BJ (cell line): Measurements from ENCODE around the gene MCM7. TPM values are rescaled to one million over a fixed set of nuclear protein-coding genes. Genes with fewer than 3 reads are reported as not detected.

Experiments used
- CTCF ChIA-PET: fragments of 350-600 bp; formaldehyde crosslinking; extraction: SDS; loops from one replicate; lab custom pipeline; 2021; ENCODE audit warnings: antibody characterized with exemption, inconsistent platforms; lab: Yijun Ruan, JAX
- POLR2A ChIA-PET: fragments of 300-600 bp; sonication (Branson Sonifier 250); formaldehyde crosslinking; extraction: SDS; loops from one replicate; lab custom pipeline; 2021; ENCODE audit warnings: antibody characterized with exemption; lab: Charles Lee
- DNase-seq: peaks from one replicate; pipeline ENCODE4 v3.0.0-alpha.2; 2011; ENCODE audit warnings: low read depth
- H3K27me3 ChIP-seq: 2 replicates; pipeline ENCODE4 v1.6.0; 2011; ENCODE audit warnings: low read length; ENCODE audit not compliant: control insufficient read depth, insufficient read depth
- H3K36me3 ChIP-seq: 2 replicates; pipeline ENCODE4 v1.5.1; 2011; ENCODE audit warnings: low read length; ENCODE audit not compliant: control insufficient read depth, insufficient read depth
- H3K4me3 ChIP-seq: 2 replicates; pipeline ENCODE4 v1.5.1; 2011; ENCODE audit warnings: low read depth, mild to moderate bottlenecking, control low read depth, low read length
- CTCF ChIP-seq: IDR thresholded peaks from 2 replicates; pipeline ENCODE4 v1.5.1; 2011; ENCODE audit warnings: low read depth, mild to moderate bottlenecking, control low read depth, inconsistent platforms, low read length, moderate library complexity; ENCODE audit not compliant: insufficient read depth
- polyA plus RNA-seq: library from polyadenylated mRNA; depleted of rRNA; stranded (reverse); fragments of >200 nt; gene quantifications from 2 replicates; pipeline ENCODE4 v1.2.3, GENCODE V29; 2011

MCM7 gene
- polyA plus RNA-seq, 1 experiment: 89.0 TPM

GRCh38 chr7:100107125-100107737, 6.0 kb upstream of the MCM7 start:
- Histone ChIP-seq H3K36me3 (peaks cover 33% of the 10 kb centered on the region), H3K27me3 (no peaks in the 10 kb centered on the region), H3K4me3 (no peak overlapping the region)
- no peak for DNase-seq
- ChIA-PET POLR2A (no interaction called here), CTCF (no interaction called here)
- TF ChIP-seq CTCF: no peak

DNA sequence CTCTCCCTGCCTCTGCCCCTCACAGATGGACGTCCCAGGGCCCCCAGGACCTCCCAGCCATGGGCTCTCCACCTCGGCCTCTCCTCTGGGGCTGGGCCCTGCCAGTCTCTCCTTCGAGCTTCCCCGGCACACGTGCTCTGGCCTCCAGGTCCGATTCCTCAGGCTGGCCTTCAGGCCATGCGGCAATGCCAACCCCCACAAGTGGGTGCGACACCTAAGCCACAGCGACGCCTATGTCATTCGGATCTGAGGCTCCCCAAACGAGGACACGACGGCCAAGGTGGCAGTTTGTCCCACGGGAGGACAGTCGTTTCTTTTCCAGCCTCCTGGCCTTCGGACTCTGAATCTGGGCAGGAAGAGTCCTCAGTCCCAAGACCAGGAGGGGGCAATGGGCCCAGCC, 5.4 kb upstream of the MCM7 start:
- Histone ChIP-seq H3K4me3 (no peak overlapping the region), H3K27me3 (no peaks in the 10 kb centered on the region), H3K36me3 (peaks cover 29% of the 10 kb centered on the region)
- CTCF ChIA-PET: no interaction called here
- DNase-seq: no peak
- POLR2A ChIA-PET: no interaction called here
- TF ChIP-seq CTCF: no peak

DNA sequence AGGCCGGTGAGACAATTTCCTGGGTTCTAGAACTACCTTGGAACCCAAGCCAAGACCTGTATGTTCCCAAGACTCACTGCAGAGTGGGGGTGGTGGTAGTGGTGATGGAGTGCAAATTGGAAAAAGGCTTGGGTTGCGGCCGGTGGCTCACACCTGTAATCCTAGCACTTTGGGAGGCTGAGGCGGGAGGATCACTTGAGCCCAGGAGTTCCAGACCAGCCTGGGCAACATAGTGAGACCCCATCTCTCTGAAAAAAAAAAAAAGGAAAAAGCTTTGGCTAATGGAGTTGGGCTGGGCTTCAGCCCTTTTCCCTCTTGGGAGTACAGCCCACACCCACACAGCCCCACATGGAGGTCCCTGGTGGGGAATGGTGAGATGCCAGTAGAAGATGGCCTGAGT, 4.3 kb upstream of the MCM7 start:
- Histone ChIP-seq H3K4me3 (no peak overlapping the region), H3K36me3 (peaks cover 25% of the 10 kb centered on the region), H3K27me3 (no peaks in the 10 kb centered on the region)
- no peak for TF ChIP-seq CTCF
- ChIA-PET POLR2A (no interaction called here), CTCF (no interaction called here)
- DNase-seq: no peak

DNA sequence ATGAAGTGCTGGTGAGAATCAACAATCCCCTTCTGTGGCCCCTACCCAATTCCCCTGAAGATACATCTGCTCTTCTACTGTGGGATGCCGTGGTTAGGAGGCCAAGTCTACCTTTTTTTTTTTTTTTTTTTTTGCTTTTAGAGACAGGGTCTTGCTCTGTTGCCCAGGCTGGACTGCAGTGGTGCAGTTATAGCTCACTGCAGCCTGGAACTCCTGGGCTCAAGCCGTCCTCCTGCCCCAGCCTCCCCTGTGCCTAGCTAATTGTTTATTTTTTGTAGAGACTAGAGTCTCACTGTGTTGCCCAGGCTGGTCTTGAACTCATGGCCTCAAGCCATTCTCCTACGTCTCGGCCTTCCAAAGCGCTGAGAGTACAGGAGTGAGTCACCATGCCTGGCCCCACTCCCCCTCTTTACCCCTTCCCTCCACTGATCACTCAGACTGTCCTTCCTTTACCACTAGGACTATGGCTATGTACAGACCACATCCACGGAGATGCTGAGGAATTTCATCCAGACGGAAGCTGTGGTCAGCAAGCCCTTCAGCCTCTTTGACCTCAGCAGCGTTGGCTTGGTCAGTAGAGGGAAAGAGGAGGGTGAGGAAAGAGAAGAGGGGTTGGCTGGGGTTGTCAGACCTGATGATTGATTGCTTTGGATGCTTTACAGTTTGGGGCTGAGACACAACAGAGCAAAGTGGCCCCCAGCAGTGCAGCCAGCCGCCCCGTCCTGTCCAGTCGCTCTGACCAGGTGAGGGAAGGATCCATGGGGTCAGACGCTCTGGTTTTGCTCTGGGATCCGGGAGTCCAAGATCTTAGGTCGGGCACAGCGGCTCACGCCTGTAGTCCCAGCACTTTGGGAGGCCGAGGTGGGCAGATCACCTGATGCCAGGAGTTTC, 2.0 kb upstream of the MCM7 start:
- no peak overlapping the region for H3K4me3 ChIP-seq
- CTCF ChIA-PET: interaction anchor here (1.0 to 1.4 kb wide), 2 partner anchors 11 to 15 kb away, joined by 3 to 4 read pairs; partner anchors contain the start of gene COPS6
- POLR2A ChIA-PET: no interaction called here
- H3K27me3 ChIP-seq: no peaks in the 10 kb centered on the region
- H3K36me3 ChIP-seq: peaks cover 29% of the 10 kb centered on the region
- no peak for TF ChIP-seq CTCF
- DNase-seq: peak; percentile 42

DNA sequence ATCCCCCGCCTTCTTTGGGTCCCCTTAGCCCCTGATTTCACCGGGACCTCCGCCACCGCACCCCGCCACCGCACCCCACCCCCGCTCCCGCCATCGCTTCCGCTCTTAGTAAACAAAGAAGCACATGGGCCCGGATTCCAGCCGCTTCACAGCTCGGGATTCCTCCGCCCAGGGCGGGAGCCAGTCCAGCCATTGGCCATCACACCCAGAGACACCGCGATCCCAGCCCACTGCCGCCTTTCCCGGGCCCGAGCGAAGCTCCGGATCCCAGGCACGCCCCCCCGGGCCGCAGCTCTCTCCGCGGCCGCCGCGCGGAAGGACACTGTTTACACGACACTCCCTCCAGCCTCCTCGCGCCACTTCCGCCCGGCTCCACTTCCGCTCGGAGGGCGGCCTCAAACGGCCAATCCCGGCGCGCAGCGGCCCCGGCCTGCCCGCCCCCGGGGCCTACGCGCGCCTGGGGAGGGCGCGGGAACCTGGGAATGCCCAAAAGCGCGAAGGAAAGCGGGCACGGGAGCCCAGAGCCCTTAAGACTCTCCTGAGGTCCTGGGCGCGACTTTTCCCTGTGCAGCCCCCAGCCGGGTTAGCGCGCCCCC, 679 bp downstream of the MCM7 start:
- Histone ChIP-seq H3K27me3 (no peaks in the 10 kb centered on the region), H3K4me3 (peak overlapping the region; percentile 61), H3K36me3 (peaks cover 31% of the 10 kb centered on the region)
- POLR2A ChIA-PET: interaction anchor here (0.6 to 0.9 kb wide), 5 partner anchors 12 to 792 kb away, joined by 3 to 17 read pairs (median 4); partner anchors contain the start of genes BUD31 and COPS6
- DNase-seq: peak; percentile 80
- no peak for TF ChIP-seq CTCF
- CTCF ChIA-PET: interaction anchor here (0.7 to 2.3 kb wide), 7 partner anchors 8 to 121 kb away, joined by 3 to 6 read pairs (median 3); no protein-coding TSS in a partner anchor
